ENCODE data around the gene SIDT2. TPM values are rescaled to one million over a fixed set of nuclear protein-coding genes. Genes with fewer than 3 reads are reported as not detected.
A peak's percentile ranks its signal among the peaks of the same experiment; 100 is the strongest.

SIDT2 gene
- total RNA-seq, 1 experiment from 2014 or later, result 27.6 TPM

DNA sequence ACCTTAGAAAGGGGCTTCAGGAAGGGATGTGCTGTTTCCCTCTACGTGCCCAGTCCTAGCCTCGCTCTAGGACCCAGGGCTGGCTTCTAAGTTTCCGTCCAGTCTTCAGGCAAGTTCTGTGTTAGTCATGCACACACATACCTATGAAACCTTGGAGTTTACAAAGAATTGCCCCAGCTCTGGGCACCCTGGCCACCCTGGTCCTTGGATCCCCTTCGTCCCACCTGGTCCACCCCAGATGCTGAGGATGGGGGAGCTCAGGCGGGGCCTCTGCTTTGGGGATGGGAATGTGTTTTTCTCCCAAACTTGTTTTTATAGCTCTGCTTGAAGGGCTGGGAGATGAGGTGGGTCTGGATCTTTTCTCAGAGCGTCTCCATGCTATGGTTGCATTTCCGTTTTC lies 18.5 kb downstream of the SIDT2 start:
- ChIA-PET POLR2A (interaction anchor here (0.5 to 2.0 kb wide), 2 partner anchors 15 to 18 kb away, joined by 5 to 10 read pairs; partner anchors contain the start of gene SIDT2), CTCF (interaction anchor here (0.7 to 5.9 kb wide), 10 partner anchors 12 to 454 kb away, joined by 3 to 48 read pairs (median 4); partner anchors contain the start of gene SIDT2)
- H3K36me3 Mint-ChIP-seq, result no peaks in the 10 kb centered on the region
- no peaks in the 10 kb centered on the region for H3K9me3 Mint-ChIP-seq
- peaks cover 36% of the 10 kb centered on the region for H3K4me1 Mint-ChIP-seq
- peak overlapping the region; percentile 86; the same call in 1 of the 2 replicates for H3K27ac Mint-ChIP-seq
- no peak overlapping the region for H3K4me3 Mint-ChIP-seq
- ATAC-seq, result no peak
- H3K27me3 Mint-ChIP-seq (ENCODE audit: low read depth), result no peaks in the 10 kb centered on the region; the same call in 1 of the 2 replicates
- DNase-seq (ENCODE audit: low spot score), result no peak
- no peak for TF ChIP-seq SP1 (CRISPR knock-in tag; conservative IDR thresholded peaks at IDR 0.05)
- no peak for TF ChIP-seq ERG (CRISPR knock-in tag; IDR thresholded peaks at IDR 0.05)
- TF ChIP-seq, protein P1, sequence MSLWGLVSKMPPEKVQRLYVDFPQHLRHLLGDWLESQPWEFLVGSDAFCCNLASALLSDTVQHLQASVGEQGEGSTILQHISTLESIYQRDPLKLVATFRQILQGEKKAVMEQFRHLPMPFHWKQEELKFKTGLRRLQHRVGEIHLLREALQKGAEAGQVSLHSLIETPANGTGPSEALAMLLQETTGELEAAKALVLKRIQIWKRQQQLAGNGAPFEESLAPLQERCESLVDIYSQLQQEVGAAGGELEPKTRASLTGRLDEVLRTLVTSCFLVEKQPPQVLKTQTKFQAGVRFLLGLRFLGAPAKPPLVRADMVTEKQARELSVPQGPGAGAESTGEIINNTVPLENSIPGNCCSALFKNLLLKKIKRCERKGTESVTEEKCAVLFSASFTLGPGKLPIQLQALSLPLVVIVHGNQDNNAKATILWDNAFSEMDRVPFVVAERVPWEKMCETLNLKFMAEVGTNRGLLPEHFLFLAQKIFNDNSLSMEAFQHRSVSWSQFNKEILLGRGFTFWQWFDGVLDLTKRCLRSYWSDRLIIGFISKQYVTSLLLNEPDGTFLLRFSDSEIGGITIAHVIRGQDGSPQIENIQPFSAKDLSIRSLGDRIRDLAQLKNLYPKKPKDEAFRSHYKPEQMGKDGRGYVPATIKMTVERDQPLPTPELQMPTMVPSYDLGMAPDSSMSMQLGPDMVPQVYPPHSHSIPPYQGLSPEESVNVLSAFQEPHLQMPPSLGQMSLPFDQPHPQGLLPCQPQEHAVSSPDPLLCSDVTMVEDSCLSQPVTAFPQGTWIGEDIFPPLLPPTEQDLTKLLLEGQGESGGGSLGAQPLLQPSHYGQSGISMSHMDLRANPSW (CRISPR knock-in tag; conservative IDR thresholded peaks at IDR 0.05; ENCODE audit: low read depth), result no peak
- TF ChIP-seq, protein P2, sequence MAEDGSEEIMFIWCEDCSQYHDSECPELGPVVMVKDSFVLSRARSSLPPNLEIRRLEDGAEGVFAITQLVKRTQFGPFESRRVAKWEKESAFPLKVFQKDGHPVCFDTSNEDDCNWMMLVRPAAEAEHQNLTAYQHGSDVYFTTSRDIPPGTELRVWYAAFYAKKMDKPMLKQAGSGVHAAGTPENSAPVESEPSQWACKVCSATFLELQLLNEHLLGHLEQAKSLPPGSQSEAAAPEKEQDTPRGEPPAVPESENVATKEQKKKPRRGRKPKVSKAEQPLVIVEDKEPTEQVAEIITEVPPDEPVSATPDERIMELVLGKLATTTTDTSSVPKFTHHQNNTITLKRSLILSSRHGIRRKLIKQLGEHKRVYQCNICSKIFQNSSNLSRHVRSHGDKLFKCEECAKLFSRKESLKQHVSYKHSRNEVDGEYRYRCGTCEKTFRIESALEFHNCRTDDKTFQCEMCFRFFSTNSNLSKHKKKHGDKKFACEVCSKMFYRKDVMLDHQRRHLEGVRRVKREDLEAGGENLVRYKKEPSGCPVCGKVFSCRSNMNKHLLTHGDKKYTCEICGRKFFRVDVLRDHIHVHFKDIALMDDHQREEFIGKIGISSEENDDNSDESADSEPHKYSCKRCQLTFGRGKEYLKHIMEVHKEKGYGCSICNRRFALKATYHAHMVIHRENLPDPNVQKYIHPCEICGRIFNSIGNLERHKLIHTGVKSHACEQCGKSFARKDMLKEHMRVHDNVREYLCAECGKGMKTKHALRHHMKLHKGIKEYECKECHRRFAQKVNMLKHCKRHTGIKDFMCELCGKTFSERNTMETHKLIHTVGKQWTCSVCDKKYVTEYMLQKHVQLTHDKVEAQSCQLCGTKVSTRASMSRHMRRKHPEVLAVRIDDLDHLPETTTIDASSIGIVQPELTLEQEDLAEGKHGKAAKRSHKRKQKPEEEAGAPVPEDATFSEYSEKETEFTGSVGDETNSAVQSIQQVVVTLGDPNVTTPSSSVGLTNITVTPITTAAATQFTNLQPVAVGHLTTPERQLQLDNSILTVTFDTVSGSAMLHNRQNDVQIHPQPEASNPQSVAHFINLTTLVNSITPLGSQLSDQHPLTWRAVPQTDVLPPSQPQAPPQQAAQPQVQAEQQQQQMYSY (CRISPR knock-in tag; IDR thresholded peaks at IDR 0.05), result no peak
- TF ChIP-seq FOXP1 (CRISPR knock-in tag; IDR thresholded peaks at IDR 0.05; ENCODE audit: borderline replicate concordance), result no peak
- TF ChIP-seq, protein P3, sequence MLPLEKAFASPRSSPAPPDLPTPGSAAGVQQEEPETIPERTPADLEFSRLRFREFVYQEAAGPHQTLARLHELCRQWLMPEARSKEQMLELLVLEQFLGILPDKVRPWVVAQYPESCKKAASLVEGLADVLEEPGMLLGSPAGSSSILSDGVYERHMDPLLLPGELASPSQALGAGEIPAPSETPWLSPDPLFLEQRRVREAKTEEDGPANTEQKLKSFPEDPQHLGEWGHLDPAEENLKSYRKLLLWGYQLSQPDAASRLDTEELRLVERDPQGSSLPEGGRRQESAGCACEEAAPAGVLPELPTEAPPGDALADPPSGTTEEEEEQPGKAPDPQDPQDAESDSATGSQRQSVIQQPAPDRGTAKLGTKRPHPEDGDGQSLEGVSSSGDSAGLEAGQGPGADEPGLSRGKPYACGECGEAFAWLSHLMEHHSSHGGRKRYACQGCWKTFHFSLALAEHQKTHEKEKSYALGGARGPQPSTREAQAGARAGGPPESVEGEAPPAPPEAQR (CRISPR knock-in tag; IDR thresholded peaks at IDR 0.05), result no peak
- no peak for TF ChIP-seq ZBTB21 (CRISPR knock-in tag; IDR thresholded peaks at IDR 0.05; ENCODE audit: borderline replicate concordance)
- TF ChIP-seq, protein P4, sequence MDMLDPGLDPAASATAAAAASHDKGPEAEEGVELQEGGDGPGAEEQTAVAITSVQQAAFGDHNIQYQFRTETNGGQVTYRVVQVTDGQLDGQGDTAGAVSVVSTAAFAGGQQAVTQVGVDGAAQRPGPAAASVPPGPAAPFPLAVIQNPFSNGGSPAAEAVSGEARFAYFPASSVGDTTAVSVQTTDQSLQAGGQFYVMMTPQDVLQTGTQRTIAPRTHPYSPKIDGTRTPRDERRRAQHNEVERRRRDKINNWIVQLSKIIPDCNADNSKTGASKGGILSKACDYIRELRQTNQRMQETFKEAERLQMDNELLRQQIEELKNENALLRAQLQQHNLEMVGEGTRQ (CRISPR knock-in tag; IDR thresholded peaks at IDR 0.05), result no peak
- no peak for TF ChIP-seq NR1H2 (CRISPR knock-in tag; IDR thresholded peaks at IDR 0.05)

GRCh38 chr11:117197516-117198456 lies 19.2 kb downstream of the SIDT2 start:
- Mint-ChIP-seq H3K27me3 (ENCODE audit: low read depth) (no peaks in the 10 kb centered on the region; the same call in 1 of the 2 replicates), H3K4me1 (peaks cover 36% of the 10 kb centered on the region), H3K36me3 (no peaks in the 10 kb centered on the region), H3K4me3 (peak overlapping the region; percentile 25), H3K9me3 (no peaks in the 10 kb centered on the region), H3K27ac (peak overlapping the region; percentile 86)
- ChIA-PET CTCF (interaction anchor here (0.7 to 5.9 kb wide), 11 partner anchors 12 to 455 kb away, joined by 3 to 48 read pairs (median 4); partner anchors contain the start of genes BACE1 and SIDT2), POLR2A (interaction anchor here (2.0 kb wide), 1 partner anchor 19 kb away, joined by 10 read pairs; the partner anchor contains the start of gene SIDT2)
- peak; percentile 62 for ATAC-seq
- DNase-seq (ENCODE audit: low spot score), result peak; percentile 86
- no peak for TF ChIP-seq SP1 (CRISPR knock-in tag; conservative IDR thresholded peaks at IDR 0.05)
- TF ChIP-seq ZNF416 (CRISPR knock-in tag; IDR thresholded peaks at IDR 0.05), result 0 out of 2 replicates have a peak, but pooled peaks have one; percentile 29
- no peak for TF ChIP-seq NFYB (CRISPR knock-in tag; conservative IDR thresholded peaks at IDR 0.05; ENCODE audit: low read depth)
- no peak for TF ChIP-seq ZNF423 (CRISPR knock-in tag; IDR thresholded peaks at IDR 0.05)
- TF ChIP-seq ATF1 (CRISPR knock-in tag; IDR thresholded peaks at IDR 0.05), result no peak
- TF ChIP-seq TEAD4 (CRISPR knock-in tag; IDR thresholded peaks at IDR 0.05), result no peak
- TF ChIP-seq SMAD4 (CRISPR knock-in tag; IDR thresholded peaks at IDR 0.05), result no peak
- no peak for TF ChIP-seq NR2C2 (CRISPR knock-in tag; IDR thresholded peaks at IDR 0.05)
- TF ChIP-seq, protein P5, sequence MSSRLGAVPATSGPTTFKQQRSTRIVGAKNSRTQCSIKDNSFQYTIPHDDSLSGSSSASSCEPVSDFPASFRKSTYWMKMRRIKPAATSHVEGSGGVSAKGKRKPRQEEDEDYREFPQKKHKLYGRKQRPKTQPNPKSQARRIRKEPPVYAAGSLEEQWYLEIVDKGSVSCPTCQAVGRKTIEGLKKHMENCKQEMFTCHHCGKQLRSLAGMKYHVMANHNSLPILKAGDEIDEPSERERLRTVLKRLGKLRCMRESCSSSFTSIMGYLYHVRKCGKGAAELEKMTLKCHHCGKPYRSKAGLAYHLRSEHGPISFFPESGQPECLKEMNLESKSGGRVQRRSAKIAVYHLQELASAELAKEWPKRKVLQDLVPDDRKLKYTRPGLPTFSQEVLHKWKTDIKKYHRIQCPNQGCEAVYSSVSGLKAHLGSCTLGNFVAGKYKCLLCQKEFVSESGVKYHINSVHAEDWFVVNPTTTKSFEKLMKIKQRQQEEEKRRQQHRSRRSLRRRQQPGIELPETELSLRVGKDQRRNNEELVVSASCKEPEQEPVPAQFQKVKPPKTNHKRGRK (CRISPR knock-in tag; IDR thresholded peaks at IDR 0.05; ENCODE audit: borderline replicate concordance), result no peak
- TF ChIP-seq SOX15 (CRISPR knock-in tag; IDR thresholded peaks at IDR 0.05), result no peak

All from WTC11 (cell line).